H1 (cell line): Measurements from ENCODE around the gene DHRS4L2. TPM values are rescaled to one million over a fixed set of nuclear protein-coding genes. Genes with fewer than 3 reads are reported as not detected.

Experiments
- CTCF ChIA-PET: fragments of 300-600 bp; sonication (Branson Sonifier 250); formaldehyde crosslinking; loops from one replicate; lab custom pipeline; 2021; ENCODE audit not compliant: partially characterized antibody; lab: Charles Lee
- POLR2A ChIA-PET: fragments of 300-600 bp; sonication (Branson Sonifier 250); formaldehyde crosslinking; loops from one replicate; lab custom pipeline; 2021; ENCODE audit warnings: inconsistent platforms; ENCODE audit not compliant: partially characterized antibody; lab: Charles Lee
- DNase-seq, 2 experiments: peaks; one replicate each; pipeline versions ENCODE4 v3.0.0 to v3.0.0-alpha.2; 2010 to 2022; ENCODE audit warnings: low spot score in 2 of 2, low read depth in 1 of 2, mixed read lengths in 1 of 2
- FAIRE-seq: peaks from 2 replicates; lab custom pipeline; 2011; peaks lifted over from hg19 to GRCh38; lab: Jason Lieb, UNC
- H2AFZ ChIP-seq: 2 replicates; pipeline ENCODE4 v1.8.1; 2012; ENCODE audit warnings: low read length, inconsistent platforms
- H2AK5ac ChIP-seq: 2 replicates; pipeline ENCODE4 v1.6.1; 2013; ENCODE audit warnings: low read depth, low read length
- H2BK120ac ChIP-seq: replicated peaks from 2 replicates; pipeline ENCODE3; 2013; ENCODE audit warnings: low read depth, low read length, inconsistent platforms
- H2BK12ac ChIP-seq: 2 replicates; pipeline ENCODE4 v1.6.1; 2013; ENCODE audit warnings: low read depth, low read length
- H2BK15ac ChIP-seq: 2 replicates; pipeline ENCODE4 v1.6.1; 2013; ENCODE audit warnings: low read length
- H2BK20ac ChIP-seq: 2 replicates; pipeline ENCODE4 v1.6.1; 2013; ENCODE audit warnings: low read length
- H2BK5ac ChIP-seq: 2 replicates; pipeline ENCODE4 v1.6.1; 2013; ENCODE audit warnings: low read depth, low read length
- H3K14ac ChIP-seq: 2 replicates; pipeline ENCODE4 v1.6.1; 2013; ENCODE audit warnings: inconsistent platforms; ENCODE audit not compliant: insufficient read length
- H3K18ac ChIP-seq: 2 replicates; pipeline ENCODE4 v1.6.1; 2013; ENCODE audit warnings: low read length; ENCODE audit errors: extremely low read depth
- H3K23ac ChIP-seq: 2 replicates; pipeline ENCODE4 v1.6.1; 2013; ENCODE audit warnings: inconsistent platforms; ENCODE audit not compliant: insufficient read length
- H3K23me2 ChIP-seq: 2 replicates; pipeline ENCODE4 v1.6.1; 2013; ENCODE audit warnings: low read depth, low read length
- H3K27ac ChIP-seq: 2 replicates; pipeline ENCODE4 v1.6.1; 2011; ENCODE audit warnings: low read depth, low read length, inconsistent platforms
- H3K27me3 ChIP-seq, 4 experiments: replicated peaks in 1 of 4; 1 replicate in 1 of 4; 2 replicates in 3 of 4; pipeline versions ENCODE4 v1.6.1 to v1.8.1; 2011 to 2013; ENCODE audit warnings: low read length in 3 of 4, mild to moderate bottlenecking in 3 of 4, inconsistent platforms in 2 of 4, mixed read lengths in 2 of 4, moderate library complexity in 1 of 4; ENCODE audit not compliant: control insufficient read depth in 3 of 4, insufficient read depth in 3 of 4; ENCODE audit errors: extremely low read depth in 1 of 4
- H3K36me3 ChIP-seq, 4 experiments: 2 replicates each; pipeline versions ENCODE4 v1.6.1 to v1.8.1; 2011 to 2013; ENCODE audit warnings: mild to moderate bottlenecking in 4 of 4, low read length in 3 of 4, moderate library complexity in 2 of 4, control low read depth in 1 of 4, inconsistent platforms in 1 of 4; ENCODE audit not compliant: insufficient read depth in 4 of 4, control insufficient read depth in 2 of 4
- H3K4ac ChIP-seq: replicated peaks from 2 replicates; pipeline ENCODE3; 2013; ENCODE audit warnings: low read length, low read depth, mixed read lengths, inconsistent platforms; ENCODE audit not compliant: insufficient read length
- H3K4me1 ChIP-seq, 4 experiments: replicated peaks in 1 of 4; 1 replicate in 1 of 4; 2 replicates in 3 of 4; pipeline versions ENCODE4 v1.6.1 to v1.8.1; 2011 to 2013; ENCODE audit warnings: low read length in 3 of 4, inconsistent platforms in 2 of 4, mixed read lengths in 1 of 4; ENCODE audit not compliant: insufficient read depth in 4 of 4, control insufficient read depth in 3 of 4
- H3K4me2 ChIP-seq, 2 experiments: 2 replicates each; pipeline versions ENCODE4 v1.6.1 to v1.8.1; 2011 to 2013; ENCODE audit warnings: low read depth in 2 of 2, low read length in 2 of 2, control low read depth in 1 of 2, inconsistent platforms in 1 of 2, mild to moderate bottlenecking in 1 of 2; ENCODE audit not compliant: insufficient read depth in 1 of 2
- H3K4me3 ChIP-seq, 4 experiments: fragments of 200-600, 300-600 bp in 1 of 4; sonication (generic), shearing (Covaris generic), sonication (Bioruptor Twin) in 1 of 4; 2 replicates each; pipeline versions ENCODE4 v1.5.1 to v1.8.1; 2011 to 2016; ENCODE audit warnings: low read length in 4 of 4, low read depth in 3 of 4, control low read depth in 2 of 4, inconsistent platforms in 2 of 4, mild to moderate bottlenecking in 2 of 4, mixed read lengths in 1 of 4, moderate library complexity in 1 of 4; ENCODE audit not compliant: insufficient read depth in 2 of 4; ENCODE audit errors: extremely low read depth in 1 of 4
- H3K56ac ChIP-seq: replicated peaks from 2 replicates; pipeline ENCODE3; 2013; ENCODE audit warnings: low read depth, mild to moderate bottlenecking, mixed read lengths, low read length, inconsistent platforms; ENCODE audit not compliant: insufficient read length
- H3K79me1 ChIP-seq: 2 replicates; pipeline ENCODE4 v1.6.1; 2013; ENCODE audit warnings: low read depth, low read length, control low read depth
- H3K79me2 ChIP-seq, 2 experiments: 2 replicates each; pipeline versions ENCODE4 v1.6.1 to v1.8.1; 2012 to 2013; ENCODE audit warnings: low read length in 2 of 2, mild to moderate bottlenecking in 2 of 2, inconsistent platforms in 1 of 2; ENCODE audit not compliant: insufficient read depth in 2 of 2, control insufficient read depth in 1 of 2
- H3K9ac ChIP-seq, 4 experiments: replicated peaks in 1 of 4; 1 replicate in 1 of 4; 2 replicates in 3 of 4; pipeline versions ENCODE4 v1.6.1 to v1.8.1; 2011 to 2013; ENCODE audit warnings: low read depth in 3 of 4, low read length in 3 of 4, control low read depth in 2 of 4, mild to moderate bottlenecking in 2 of 4, moderate library complexity in 2 of 4, inconsistent platforms in 1 of 4; ENCODE audit errors: extremely low read depth in 1 of 4
- H3K9me3 ChIP-seq, 2 experiments: 2 replicates each; pipeline versions ENCODE4 v1.6.1 to v1.8.1; 2012 to 2013; ENCODE audit warnings: mild to moderate bottlenecking in 2 of 2, moderate library complexity in 2 of 2, control low read depth in 1 of 2, inconsistent platforms in 1 of 2, low read depth in 1 of 2, low read length in 1 of 2, mixed read lengths in 1 of 2; ENCODE audit not compliant: insufficient read depth in 2 of 2
- H4K20me1 ChIP-seq, 2 experiments: replicated peaks in 1 of 2; 2 replicates each; pipeline versions ENCODE3 to v1.8.1; 2011 to 2013; ENCODE audit warnings: inconsistent platforms in 2 of 2, low read length in 2 of 2, mild to moderate bottlenecking in 1 of 2; ENCODE audit not compliant: insufficient read depth in 2 of 2, control insufficient read depth in 1 of 2
- H4K5ac ChIP-seq: 2 replicates; pipeline ENCODE4 v1.6.1; 2013; ENCODE audit warnings: low read length, low read depth, mixed read lengths, inconsistent platforms; ENCODE audit not compliant: insufficient read length
- H4K8ac ChIP-seq: 2 replicates; pipeline ENCODE4 v1.8.0; 2013; ENCODE audit warnings: mild to moderate bottlenecking, moderate library complexity, low read length, inconsistent platforms; ENCODE audit not compliant: insufficient read depth; ENCODE audit errors: extremely low read depth
- H4K91ac ChIP-seq: replicated peaks from 2 replicates; pipeline ENCODE3; 2013; ENCODE audit warnings: low read length, mixed read lengths, inconsistent platforms; ENCODE audit not compliant: insufficient read length
- KDM1A ChIP-seq: fragments of 200-600, 300-600 bp; sonication (generic); IDR thresholded peaks from 2 replicates; pipeline ENCODE4 v1.7.1; 2016; ENCODE audit warnings: mild to moderate bottlenecking, low read length, borderline replicate concordance
- WGBS, 2 experiments: shearing (Covaris generic) in 1 of 2; methylation state at CpG; one replicate each; pipeline versions ENCODE4 v1.1.6 to v1.1.7; 2013 to 2015; ENCODE audit warnings: low lambda C conversion rate in 2 of 2, mixed read lengths in 2 of 2, inconsistent platforms in 1 of 2, low coverage in 1 of 2, missing lambda C conversion rate in 1 of 2; ENCODE audit not compliant: insufficient replicate concordance in 2 of 2, insufficient coverage in 1 of 2, insufficient read length in 1 of 2; ENCODE audit errors: extremely low coverage in 1 of 2, missing lambda C conversion rate in 1 of 2; 5-methylcytosine and 5-hydroxymethylcytosine counted together
- polyA plus RNA-seq, 7 experiments: library from polyadenylated mRNA; depleted of rRNA in 3 of 7; stranded (reverse) in 5 of 7; unstranded in 2 of 7; fragments of >200 nt in 5 of 7; fragments of 200-250 nt in 2 of 7; gene quantifications; 1 replicate in 5 of 7; 2 replicates in 1 of 7; 4 replicates in 1 of 7; pipeline versions ENCODE4 v1.2.1 to v1.2.3, GENCODE V29; 2011 to 2013; ENCODE audit warnings: missing spikeins in 2 of 7, mixed read lengths in 2 of 7
- total RNA-seq: library from RNA; stranded (reverse); fragmentation: NEBNext Ultra II Directional; extraction: Animal tissue kit (Norgen Biotek cat#: 25700); gene quantifications from 2 replicates; pipeline ENCODE4 v1.2.1, GENCODE V29; 2021

DHRS4L2 gene
- total and polyA plus RNA-seq, 2 of the 8 experiments (the other 6 are each of a cell fraction or from before 2014, with no cell fraction given): 12.3 to 15.4 TPM

GRCh38 chr14:23950411-23951135, 38.2 kb upstream of the DHRS4L2 start:
- Histone ChIP-seq H2BK5ac (no peak overlapping the region), H3K9me3 (no peaks in the 10 kb centered on the region), H3K4me2 (no peak overlapping the region), H3K18ac (no peak overlapping the region), H3K14ac (no peak overlapping the region), H2BK20ac (no peak overlapping the region), H2BK15ac (no peak overlapping the region), H3K4ac (no peak overlapping the region), H3K27ac (no peak overlapping the region), H3K79me2 (no peaks in the 10 kb centered on the region), H2AK5ac (no peak overlapping the region; the same call in 1 of the 2 replicates), H3K36me3 (no peaks in the 10 kb centered on the region), H3K56ac (no peak overlapping the region), H3K79me1 (no peaks in the 10 kb centered on the region), H2AFZ (no peak overlapping the region), H2BK120ac (no peak overlapping the region), H2BK12ac (no peak overlapping the region), H3K23me2 (no peaks in the 10 kb centered on the region; the same call in 1 of the 2 replicates)
- FAIRE-seq: no peak
- no peak for DNase-seq
- no peak for TF ChIP-seq KDM1A
- TF ChIP-seq, all 59 proteins: peak for 0
- H3K9ac ChIP-seq: no peak overlapping the region
- no peak overlapping the region for H4K8ac ChIP-seq
- no peaks in the 10 kb centered on the region for H3K27me3 ChIP-seq
- H4K20me1 ChIP-seq: no peaks in the 10 kb centered on the region
- POLR2A ChIA-PET: no interaction called here
- no peak overlapping the region for H4K91ac ChIP-seq
- CTCF ChIA-PET: interaction anchor here (0.9 to 4.2 kb wide), 6 partner anchors 8 to 318 kb away, joined by 3 to 35 read pairs (median 4); no protein-coding TSS in a partner anchor
- H3K23ac ChIP-seq: no peak overlapping the region
- 89% methylated on average over 6 of the region's 6 CpGs; no CpG with 5 or more reads in 1 of the 2 experiments for WGBS, 2 experiments
- peaks cover 0 to 7% (median under 1%) of the 10 kb centered on the region in 4 experiments; a peak in 2 of 7 replicates for H3K4me1 ChIP-seq
- no peak overlapping the region for H4K5ac ChIP-seq
- H3K4me3 ChIP-seq: no peak overlapping the region
